ENCODE results near the gene CBFB.

DNA sequence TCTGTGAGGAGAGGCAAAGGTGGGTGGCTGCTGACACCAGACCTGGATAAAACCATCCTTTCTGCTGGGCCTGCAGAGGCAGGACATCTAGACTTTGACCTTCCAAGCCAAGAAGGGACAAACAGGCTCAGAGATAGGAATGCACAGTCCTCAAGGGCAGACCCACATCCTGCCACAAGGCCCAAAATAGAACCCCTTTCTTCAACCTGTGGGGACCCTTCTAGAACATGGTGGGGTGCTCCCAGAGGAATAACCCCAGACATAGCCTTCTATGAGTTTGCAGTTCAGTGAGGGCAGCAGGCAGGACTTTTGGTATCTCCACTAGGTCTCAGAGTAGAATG, 3.8 kb upstream of the CBFB start:
- TF ChIP-seq, protein P1, sequence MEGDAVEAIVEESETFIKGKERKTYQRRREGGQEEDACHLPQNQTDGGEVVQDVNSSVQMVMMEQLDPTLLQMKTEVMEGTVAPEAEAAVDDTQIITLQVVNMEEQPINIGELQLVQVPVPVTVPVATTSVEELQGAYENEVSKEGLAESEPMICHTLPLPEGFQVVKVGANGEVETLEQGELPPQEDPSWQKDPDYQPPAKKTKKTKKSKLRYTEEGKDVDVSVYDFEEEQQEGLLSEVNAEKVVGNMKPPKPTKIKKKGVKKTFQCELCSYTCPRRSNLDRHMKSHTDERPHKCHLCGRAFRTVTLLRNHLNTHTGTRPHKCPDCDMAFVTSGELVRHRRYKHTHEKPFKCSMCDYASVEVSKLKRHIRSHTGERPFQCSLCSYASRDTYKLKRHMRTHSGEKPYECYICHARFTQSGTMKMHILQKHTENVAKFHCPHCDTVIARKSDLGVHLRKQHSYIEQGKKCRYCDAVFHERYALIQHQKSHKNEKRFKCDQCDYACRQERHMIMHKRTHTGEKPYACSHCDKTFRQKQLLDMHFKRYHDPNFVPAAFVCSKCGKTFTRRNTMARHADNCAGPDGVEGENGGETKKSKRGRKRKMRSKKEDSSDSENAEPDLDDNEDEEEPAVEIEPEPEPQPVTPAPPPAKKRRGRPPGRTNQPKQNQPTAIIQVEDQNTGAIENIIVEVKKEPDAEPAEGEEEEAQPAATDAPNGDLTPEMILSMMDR (IDR thresholded peaks at IDR 0.05): no peak
- TF ChIP-seq POLR2A (IDR thresholded peaks at IDR 0.05): no peak
